HepG2 (cell line): ENCODE measurements around the gene PIEZO1. TPM values are rescaled to one million over a fixed set of nuclear protein-coding genes. Genes with fewer than 3 reads are reported as not detected.

ENCODE experiments used
- ATAC-seq: fragments of 200-7000 bp; cut with Tn5 transposase; 3 replicates; pipeline ENCODE4 v1.9.1; 2020; ENCODE audit warnings: mild to moderate bottlenecking, moderate library complexity
- BruUV-seq: library from RNA; stranded (reverse); fragments of 400-500 nt; replicated peaks from 2 replicates; lab custom pipeline; 2021; lab: Mats Ljungman, UMichigan
- CTCF ChIA-PET: fragments of 300-600 bp; formaldehyde crosslinking; extraction: SDS; loops from one replicate; lab custom pipeline; 2021; ENCODE audit warnings: low total read pairs, inconsistent platforms, low intra/inter-chr PET ratio; lab: Yijun Ruan, JAX
- POLR2A ChIA-PET: fragments of 350-600 bp; sonication (Branson Sonifier 250); formaldehyde crosslinking; loops from one replicate; lab custom pipeline; 2020; ENCODE audit warnings: antibody characterized with exemption, inconsistent platforms; lab: Yijun Ruan, JAX
- DNase-seq: peaks from one replicate; pipeline ENCODE4 v3.0.0-alpha.2; 2015; ENCODE audit warnings: low spot score
- FAIRE-seq: peaks from 3 replicates; lab custom pipeline; 2011; peaks lifted over from hg19 to GRCh38; lab: Jason Lieb, UNC
- H2AFZ ChIP-seq: one replicate; pipeline ENCODE4 v1.6.1; 2011; ENCODE audit warnings: low read length, inconsistent platforms
- H3K27ac ChIP-seq: fragments of 300-600 bp; 3 replicates; pipeline ENCODE4 v1.8.0; 2011; ENCODE audit warnings: mixed run types, mild to moderate bottlenecking, mixed read lengths, low read length, inconsistent platforms; ENCODE audit not compliant: insufficient read depth; ENCODE audit errors: extremely low read length
- H3K27me3 ChIP-seq, 2 experiments: fragments of 200-600 bp in 1 of 2; 2 replicates in 1 of 2; 3 replicates in 1 of 2; pipeline versions ENCODE4 v1.6.0 to v1.8.0; 2011; ENCODE audit warnings: low read length in 2 of 2, mild to moderate bottlenecking in 2 of 2, moderate library complexity in 2 of 2, inconsistent platforms in 1 of 2; ENCODE audit not compliant: insufficient read depth in 2 of 2, control insufficient read depth in 1 of 2
- H3K36me3 ChIP-seq, 2 experiments: fragments of 200-600 bp in 1 of 2; replicated peaks in 1 of 2; 2 replicates in 1 of 2; 3 replicates in 1 of 2; pipeline versions ENCODE4 v1.5.1 to v1.8.0; 2011; ENCODE audit warnings: low read length in 2 of 2, inconsistent platforms in 1 of 2; ENCODE audit not compliant: insufficient read depth in 2 of 2, control insufficient read depth in 1 of 2
- H3K4me1 ChIP-seq: 2 replicates; pipeline ENCODE4 v1.5.1; 2012; ENCODE audit warnings: low read length, inconsistent platforms; ENCODE audit not compliant: insufficient read depth
- H3K4me2 ChIP-seq: 2 replicates; pipeline ENCODE4 v1.6.0; 2011; ENCODE audit warnings: low read depth, low read length, inconsistent platforms
- H3K4me3 ChIP-seq, 3 experiments: fragments of 200-600 bp in 1 of 3; sonication (generic), shearing (Covaris generic) in 1 of 3; replicated peaks in 1 of 3; 2 replicates each; pipeline ENCODE4 v1.5.1; 2011 to 2016; ENCODE audit warnings: low read length in 3 of 3, inconsistent platforms in 2 of 3, low read depth in 2 of 3, mild to moderate bottlenecking in 2 of 3, control low read depth in 1 of 3, mixed read lengths in 1 of 3; ENCODE audit not compliant: insufficient read depth in 1 of 3
- H3K79me2 ChIP-seq: one replicate; pipeline ENCODE4 v1.6.1; 2011; ENCODE audit warnings: low read length, inconsistent platforms; ENCODE audit not compliant: insufficient read depth
- H3K9ac ChIP-seq: 2 replicates; pipeline ENCODE4 v1.6.0; 2011; ENCODE audit warnings: mild to moderate bottlenecking, low read depth, low read length, inconsistent platforms; ENCODE audit not compliant: insufficient read depth
- H3K9me3 ChIP-seq: 2 replicates; pipeline ENCODE4 v1.5.1; 2012; ENCODE audit warnings: mild to moderate bottlenecking, low read length
- H4K20me1 ChIP-seq: 2 replicates; pipeline ENCODE4 v1.6.0; 2011; ENCODE audit warnings: inconsistent platforms, mild to moderate bottlenecking, low read length, moderate library complexity; ENCODE audit not compliant: insufficient read depth
- HNRNPL ChIP-seq: fragments of 200-400 bp; formaldehyde crosslinking; IDR thresholded peaks from 2 replicates; pipeline ENCODE4 v1.6.1; 2017; ENCODE audit warnings: mild to moderate bottlenecking, low read depth, low read length
- PCBP1 ChIP-seq: fragments of 200-400 bp; formaldehyde crosslinking; IDR thresholded peaks from 2 replicates; pipeline ENCODE4 v1.6.1; 2017; ENCODE audit warnings: mild to moderate bottlenecking, low read depth, low read length, borderline replicate concordance
- RBM22 ChIP-seq: fragments of 200-400 bp; formaldehyde crosslinking; optimal IDR thresholded peaks from 2 replicates; pipeline ENCODE3; 2017; ENCODE audit warnings: mild to moderate bottlenecking, low read length, moderate library complexity
- SP5 ChIP-seq: IDR thresholded peaks from 2 replicates; pipeline ENCODE4 v1.6.1; 2016; ENCODE audit warnings: low read depth, borderline replicate concordance
- ZNF788 ChIP-seq: sonication (generic); formaldehyde crosslinking; IDR thresholded peaks from 2 replicates; pipeline ENCODE4 v1.5.0; 2020; ENCODE audit warnings: mild to moderate bottlenecking, missing genetic modification reagents, borderline replicate concordance
- WGBS: methylation state at CpG from one replicate; pipeline ENCODE4 v1.1.6; 2017; ENCODE audit warnings: low lambda C conversion rate; 5-methylcytosine and 5-hydroxymethylcytosine counted together
- in situ Hi-C: cut with HindIII; loops from 2 replicates; pipeline ENCODE4 v1.10.0; 2017; ENCODE audit warnings: low pct_unique_long_range_greater_than_20kb; ENCODE audit not compliant: extremely low pct_ligation_motif_present
- intact Hi-C: fragments of 100-400 bp; cut with micrococcal nuclease; formaldehyde crosslinking; loops from one replicate; pipeline ENCODE4 v1.10.0; 2022; ENCODE audit not compliant: unreplicated experiment
- polyA plus RNA-seq, 8 experiments: library from polyadenylated mRNA; depleted of rRNA in 3 of 8; stranded (reverse) in 7 of 8; unstranded in 1 of 8; fragments of >200 nt; fragmentation: Illumina TruSeq in 4 of 8; extraction: Trizol in 4 of 8; gene quantifications; 2 replicates each; pipeline versions ENCODE4 v1.2.1 to v1.2.3, GENCODE V29; 2011 to 2016; ENCODE audit warnings: low read depth in 4 of 8, missing spikeins in 1 of 8, mixed read lengths in 1 of 8; ENCODE audit not compliant: insufficient read depth in 1 of 8
- total RNA-seq, 5 experiments: library from RNA; depleted of rRNA; stranded (reverse); fragments of >200 nt; fragmentation: Illumina TruSeq; extraction: Trizol; gene quantifications; 2 replicates each; pipeline ENCODE4 v1.2.3, GENCODE V29; 2016; ENCODE audit warnings: low read depth in 1 of 5

The PIEZO1 gene
- total and polyA plus RNA-seq, 2 of the 13 experiments (the other 11 are each of a cell fraction or from before 2014, with no cell fraction given): 67.9 to 85.0 TPM

- CTCF ChIA-PET: no interaction called here
- no peak overlapping the region for H3K4me2 ChIP-seq
- WGBS: 95% methylated on average over 16 of the region's 16 CpGs
- no peak for TF ChIP-seq SP5 (CRISPR knock-in tag)
- peak; percentile 64 for TF ChIP-seq RBM22
- POLR2A ChIA-PET: no interaction called here
- no peak overlapping the region for H2AFZ ChIP-seq
- H3K9ac ChIP-seq: no peak overlapping the region
- no peaks in the 10 kb centered on the region for H3K27me3 ChIP-seq
- DNase-seq (no peak), FAIRE-seq (no peak), ATAC-seq (no peak)
- H4K20me1 ChIP-seq: no peaks in the 10 kb centered on the region
- peaks cover 2 to 12% of the 10 kb centered on the region in 2 experiments; a peak in 3 of 5 replicates for H3K36me3 ChIP-seq
- in situ Hi-C loops: no loop called here
- no peaks in the 10 kb centered on the region for H3K9me3 ChIP-seq
- H3K4me3 ChIP-seq: no peak overlapping the region
- H3K79me2 ChIP-seq: peaks cover 7% of the 10 kb centered on the region
- BruUV-seq: no TSS peak
- no peaks in the 10 kb centered on the region for H3K4me1 ChIP-seq
- intact Hi-C loops: no loop called here
- no peak overlapping the region for H3K27ac ChIP-seq
Measured at GRCh38 chr16:88752386-88753002, 32.5 kb downstream of the PIEZO1 start.

GRCh38 chr16:88750854-88751253 lies 34.2 kb downstream of the PIEZO1 start:
- ATAC-seq: no peak
- H2AFZ ChIP-seq: no peak overlapping the region
- 97% methylated on average over 5 of the region's 12 CpGs for WGBS
- H3K9ac ChIP-seq: no peak overlapping the region
- no peak overlapping the region for H3K4me3 ChIP-seq
- ChIA-PET CTCF (no interaction called here), POLR2A (no interaction called here)
- no peak for DNase-seq
- TF ChIP-seq HNRNPL (0 out of 2 replicates have a peak, but pooled peaks have one; percentile 25), PCBP1 (0 out of 2 replicates have a peak, but pooled peaks have one; percentile 69), ZNF788 (no peak)
- no TSS peak for BruUV-seq
- no peaks in the 10 kb centered on the region for H3K27me3 ChIP-seq
- intact Hi-C loops: no loop called here
- peaks cover 2 to 12% of the 10 kb centered on the region in 2 experiments; a peak in 3 of 5 replicates for H3K36me3 ChIP-seq
- H4K20me1 ChIP-seq: no peaks in the 10 kb centered on the region
- H3K27ac ChIP-seq: no peak overlapping the region
- in situ Hi-C loops: no loop called here
- no peak overlapping the region for H3K4me2 ChIP-seq
- no peak for FAIRE-seq
- H3K9me3 ChIP-seq: no peaks in the 10 kb centered on the region
- H3K79me2 ChIP-seq: peaks cover 7% of the 10 kb centered on the region
- no peaks in the 10 kb centered on the region for H3K4me1 ChIP-seq
